NB4 (cell line): ENCODE results near the gene GMPS.

ENCODE experiments used
- TF ChIP-seq, protein P1 (sequence below): IDR thresholded peaks from 2 replicates; pipeline ENCODE4 v1.6.1; 2011; ENCODE audit warnings: low read depth, low read length
- TF ChIP-seq, protein P2 (sequence below): IDR thresholded peaks from one replicate; pipeline ENCODE4 v1.5.1; 2012; ENCODE audit warnings: low read depth, low read length

DNA sequence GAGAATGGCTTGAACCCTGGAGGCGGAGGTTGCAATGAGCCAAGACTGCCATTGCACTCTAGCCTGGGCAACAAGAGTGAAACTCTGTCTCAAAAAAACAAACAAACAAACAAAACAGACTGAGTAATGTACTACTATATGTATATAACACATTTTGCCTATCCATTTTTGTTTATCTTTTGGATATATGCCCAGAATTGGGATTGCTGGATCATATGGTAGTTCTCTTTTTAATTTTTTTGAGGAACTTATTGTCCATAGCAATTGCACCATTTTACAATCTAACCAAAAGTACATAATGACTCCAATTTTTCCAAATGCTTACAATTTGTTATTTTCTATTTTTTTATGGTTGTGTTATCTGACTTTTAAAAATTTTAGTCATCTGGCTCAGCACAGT, 47.3 kb downstream of the GMPS start:
- TF ChIP-seq, protein P1, sequence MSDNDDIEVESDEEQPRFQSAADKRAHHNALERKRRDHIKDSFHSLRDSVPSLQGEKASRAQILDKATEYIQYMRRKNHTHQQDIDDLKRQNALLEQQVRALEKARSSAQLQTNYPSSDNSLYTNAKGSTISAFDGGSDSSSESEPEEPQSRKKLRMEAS: no peak
- TF ChIP-seq, protein P2, sequence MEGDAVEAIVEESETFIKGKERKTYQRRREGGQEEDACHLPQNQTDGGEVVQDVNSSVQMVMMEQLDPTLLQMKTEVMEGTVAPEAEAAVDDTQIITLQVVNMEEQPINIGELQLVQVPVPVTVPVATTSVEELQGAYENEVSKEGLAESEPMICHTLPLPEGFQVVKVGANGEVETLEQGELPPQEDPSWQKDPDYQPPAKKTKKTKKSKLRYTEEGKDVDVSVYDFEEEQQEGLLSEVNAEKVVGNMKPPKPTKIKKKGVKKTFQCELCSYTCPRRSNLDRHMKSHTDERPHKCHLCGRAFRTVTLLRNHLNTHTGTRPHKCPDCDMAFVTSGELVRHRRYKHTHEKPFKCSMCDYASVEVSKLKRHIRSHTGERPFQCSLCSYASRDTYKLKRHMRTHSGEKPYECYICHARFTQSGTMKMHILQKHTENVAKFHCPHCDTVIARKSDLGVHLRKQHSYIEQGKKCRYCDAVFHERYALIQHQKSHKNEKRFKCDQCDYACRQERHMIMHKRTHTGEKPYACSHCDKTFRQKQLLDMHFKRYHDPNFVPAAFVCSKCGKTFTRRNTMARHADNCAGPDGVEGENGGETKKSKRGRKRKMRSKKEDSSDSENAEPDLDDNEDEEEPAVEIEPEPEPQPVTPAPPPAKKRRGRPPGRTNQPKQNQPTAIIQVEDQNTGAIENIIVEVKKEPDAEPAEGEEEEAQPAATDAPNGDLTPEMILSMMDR: no peak
